ENCODE results near the gene PRAMEF11.
"Not testable (repeated sequence)": the region's sequence is repeated elsewhere in the genome, so short reads cannot be mapped to it uniquely, and the experiment has no call there.

DNA sequence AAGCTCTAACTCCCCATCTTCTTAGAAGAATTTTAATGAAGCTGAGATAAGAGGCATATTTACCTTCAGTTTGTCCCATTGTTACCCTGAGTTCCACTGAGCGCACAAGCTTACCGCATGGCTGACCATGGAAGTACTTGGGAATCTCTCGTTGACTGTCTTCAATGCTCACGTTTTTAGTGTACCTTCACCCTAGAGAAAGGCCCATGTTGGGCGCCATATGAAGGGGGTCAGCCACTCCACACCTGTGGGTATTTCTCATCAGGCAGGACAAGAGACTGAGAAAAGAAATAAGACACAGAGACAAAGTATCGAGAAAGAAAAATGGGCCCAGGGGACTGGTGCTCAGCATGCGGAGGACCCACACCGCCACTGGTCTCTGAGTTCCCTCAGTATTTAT is 46.5 kb downstream of the PRAMEF11 start:
- TF ChIP-seq, protein P1, sequence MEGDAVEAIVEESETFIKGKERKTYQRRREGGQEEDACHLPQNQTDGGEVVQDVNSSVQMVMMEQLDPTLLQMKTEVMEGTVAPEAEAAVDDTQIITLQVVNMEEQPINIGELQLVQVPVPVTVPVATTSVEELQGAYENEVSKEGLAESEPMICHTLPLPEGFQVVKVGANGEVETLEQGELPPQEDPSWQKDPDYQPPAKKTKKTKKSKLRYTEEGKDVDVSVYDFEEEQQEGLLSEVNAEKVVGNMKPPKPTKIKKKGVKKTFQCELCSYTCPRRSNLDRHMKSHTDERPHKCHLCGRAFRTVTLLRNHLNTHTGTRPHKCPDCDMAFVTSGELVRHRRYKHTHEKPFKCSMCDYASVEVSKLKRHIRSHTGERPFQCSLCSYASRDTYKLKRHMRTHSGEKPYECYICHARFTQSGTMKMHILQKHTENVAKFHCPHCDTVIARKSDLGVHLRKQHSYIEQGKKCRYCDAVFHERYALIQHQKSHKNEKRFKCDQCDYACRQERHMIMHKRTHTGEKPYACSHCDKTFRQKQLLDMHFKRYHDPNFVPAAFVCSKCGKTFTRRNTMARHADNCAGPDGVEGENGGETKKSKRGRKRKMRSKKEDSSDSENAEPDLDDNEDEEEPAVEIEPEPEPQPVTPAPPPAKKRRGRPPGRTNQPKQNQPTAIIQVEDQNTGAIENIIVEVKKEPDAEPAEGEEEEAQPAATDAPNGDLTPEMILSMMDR (IDR thresholded peaks at IDR 0.05; ENCODE audit: low read depth, low read length) = not testable (repeated sequence)
- TF ChIP-seq EZH2phosphoT487 (IDR thresholded peaks at IDR 0.05; ENCODE audit: low read depth) = not testable (repeated sequence)
